MM.1S (cell line): Measurements from ENCODE around the gene LTO1.

Experiments used
- DNase-seq: peaks from one replicate; pipeline ENCODE4 v3.0.0-alpha.2; 2015
- H2AFZ ChIP-seq: fragments of 300-600 bp; sonication (generic); 2 replicates; pipeline ENCODE4 v1.6.0; 2016; ENCODE audit warnings: antibody characterized with exemption, low read length
- H3F3A ChIP-seq: fragments of 300-600 bp; sonication (generic); 2 replicates; pipeline ENCODE4 v1.6.1; 2016; ENCODE audit warnings: mild to moderate bottlenecking, antibody characterized with exemption, low read length, moderate library complexity, mixed read lengths; ENCODE audit not compliant: insufficient read depth
- H3K27ac ChIP-seq: fragments of 300-600 bp; sonication (generic); 2 replicates; pipeline ENCODE4 v1.5.1; 2016; ENCODE audit warnings: mild to moderate bottlenecking, low read length
- H3K27me3 ChIP-seq: fragments of 300-600 bp; sonication (generic); replicated peaks from 2 replicates; pipeline ENCODE4 v1.6.0; 2016; ENCODE audit warnings: low read length; ENCODE audit not compliant: insufficient read depth
- H3K36me3 ChIP-seq: fragments of 300-600 bp; sonication (generic); replicated peaks from 2 replicates; pipeline ENCODE4 v1.6.1; 2016; ENCODE audit warnings: mild to moderate bottlenecking, low read length, mixed read lengths; ENCODE audit not compliant: insufficient read depth
- H3K4me1 ChIP-seq: fragments of 300-600 bp; sonication (generic); 2 replicates; pipeline ENCODE4 v1.6.1; 2016; ENCODE audit warnings: low read length, mixed read lengths
- H3K4me2 ChIP-seq: fragments of 300-600 bp; sonication (generic); 2 replicates; pipeline ENCODE4 v1.6.0; 2016; ENCODE audit warnings: low read depth, low read length
- H3K4me3 ChIP-seq: fragments of 300-600 bp; sonication (generic); 2 replicates; pipeline ENCODE4 v1.5.1; 2016; ENCODE audit warnings: low read length, mixed read lengths
- H3K79me2 ChIP-seq: fragments of 300-600 bp; sonication (generic); 2 replicates; pipeline ENCODE4 v1.6.1; 2016; ENCODE audit warnings: mixed run types, low read length, mixed read lengths
- H3K9ac ChIP-seq: fragments of 300-600 bp; sonication (generic); 2 replicates; pipeline ENCODE4 v1.6.1; 2016; ENCODE audit warnings: low read length, mixed read lengths
- H3K9me2 ChIP-seq: fragments of 300-600 bp; sonication (generic); replicated peaks from 2 replicates; pipeline ENCODE4 v1.6.1; 2016; ENCODE audit warnings: mild to moderate bottlenecking, low read length, mixed read lengths; ENCODE audit not compliant: insufficient read depth
- H3K9me3 ChIP-seq: fragments of 300-600 bp; sonication (generic); replicated peaks from 2 replicates; pipeline ENCODE4 v1.6.1; 2016; ENCODE audit warnings: mild to moderate bottlenecking, low read length, mixed read lengths; ENCODE audit not compliant: insufficient read depth
- H4K20me1 ChIP-seq: fragments of 300-600 bp; sonication (generic); 2 replicates; pipeline ENCODE4 v1.6.1; 2016; ENCODE audit warnings: mild to moderate bottlenecking, low read length, moderate library complexity, mixed read lengths; ENCODE audit not compliant: insufficient read depth
- CTCF ChIP-seq: fragments of 300-600 bp; sonication (generic); IDR thresholded peaks from 2 replicates; pipeline ENCODE4 v1.5.1; 2016; ENCODE audit warnings: antibody characterized with exemption, low read length, mixed read lengths
- EZH2 ChIP-seq: fragments of 300-600 bp; sonication (generic); optimal IDR thresholded peaks from 2 replicates; pipeline ENCODE3; 2017; ENCODE audit warnings: low read depth, mild to moderate bottlenecking, antibody characterized with exemption, low read length, mixed read lengths
- EZH2phosphoT487 ChIP-seq: fragments of 300-600 bp; sonication (generic); IDR thresholded peaks from 2 replicates; pipeline ENCODE4 v1.6.1; 2018; ENCODE audit warnings: antibody characterized with exemption, low read length

The LTO1 gene

DNA sequence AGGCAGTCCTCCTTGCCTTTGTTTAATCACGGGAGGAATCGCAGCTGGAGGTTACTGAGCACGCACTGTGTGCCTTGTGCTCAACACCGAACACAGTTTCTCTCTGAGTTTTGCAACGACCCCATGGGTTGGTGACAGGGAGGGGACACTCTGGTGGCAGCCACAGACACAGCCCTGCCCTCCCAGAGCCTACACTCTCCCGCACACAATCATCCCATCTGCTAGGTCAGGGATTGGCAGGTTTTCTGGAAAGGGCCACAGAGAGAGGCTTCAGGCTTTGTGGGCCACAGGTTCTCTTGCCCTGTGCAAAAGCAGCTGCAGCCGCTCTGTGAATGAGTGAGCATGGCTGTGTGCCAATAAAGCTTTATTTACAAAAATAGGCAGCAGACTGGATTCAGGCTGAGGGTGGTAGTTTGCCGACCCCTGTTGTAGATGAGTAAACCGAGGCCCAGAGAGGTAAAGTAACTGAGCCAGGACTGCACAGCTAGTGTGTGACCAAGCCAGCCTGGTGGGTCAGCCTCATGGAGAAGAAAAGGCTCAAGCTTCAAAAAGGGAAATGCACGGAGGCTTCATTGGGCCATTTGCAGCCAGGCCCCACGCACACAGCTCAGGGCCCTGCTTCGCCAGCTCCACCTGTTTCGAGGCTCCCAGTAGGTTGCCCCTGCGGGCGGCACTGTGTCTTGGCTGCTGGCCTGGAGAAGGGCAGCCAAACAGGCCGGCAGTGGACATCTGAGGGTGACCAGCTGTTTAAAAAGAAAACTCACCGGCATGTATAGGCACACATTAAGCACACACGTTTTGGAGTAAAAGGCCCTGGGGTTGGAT is 16.3 kb downstream of the LTO1 start:
- Histone ChIP-seq H3K36me3 (no peaks in the 10 kb centered on the region), H3F3A (no peaks in the 10 kb centered on the region), H2AFZ (no peak overlapping the region), H3K4me2 (no peak overlapping the region), H3K9me2 (no peaks in the 10 kb centered on the region), H3K79me2 (no peaks in the 10 kb centered on the region), H3K4me1 (no peaks in the 10 kb centered on the region), H3K9ac (no peak overlapping the region), H3K27me3 (peaks cover 7% of the 10 kb centered on the region), H4K20me1 (no peaks in the 10 kb centered on the region), H3K27ac (no peak overlapping the region), H3K9me3 (no peaks in the 10 kb centered on the region), H3K4me3 (no peak overlapping the region)
- no peak for TF ChIP-seq CTCF
- no peak for TF ChIP-seq EZH2
- no peak for TF ChIP-seq EZH2phosphoT487
- DNase-seq = no peak

DNA sequence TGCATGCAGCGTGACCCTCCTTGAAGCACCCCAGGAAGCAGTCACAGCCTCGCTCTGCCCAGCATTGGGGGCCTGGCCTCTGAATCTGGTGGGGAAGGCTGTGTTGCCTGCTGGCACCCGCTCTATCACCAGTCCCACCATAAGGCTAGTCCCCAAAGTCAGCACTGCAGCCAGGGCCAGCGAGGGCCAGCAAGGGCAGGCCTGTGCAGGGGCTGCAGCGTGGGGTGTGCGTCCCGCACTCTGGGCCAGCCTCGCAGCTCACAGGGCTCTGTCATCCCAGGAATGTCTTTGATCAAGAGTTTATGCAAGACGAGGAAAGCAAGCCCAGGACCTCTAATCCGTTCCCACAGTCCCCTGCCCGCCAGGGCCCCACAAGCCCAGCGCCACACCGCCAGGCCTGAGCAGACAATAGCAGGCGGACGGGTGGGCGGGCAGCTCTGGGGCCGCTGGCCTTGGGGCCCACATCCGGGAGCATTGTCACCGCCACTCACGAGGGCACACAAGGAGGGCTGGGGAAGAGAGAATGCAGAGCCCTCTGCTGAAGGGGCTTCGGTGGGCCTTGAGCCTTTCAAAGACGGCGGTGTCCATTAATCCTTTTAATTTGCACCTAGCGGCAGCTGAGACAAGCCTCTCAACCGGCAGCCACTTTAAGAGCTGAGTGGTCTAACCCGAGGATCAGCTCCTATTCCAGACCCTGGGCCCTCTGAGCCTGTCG is 17.1 kb downstream of the LTO1 start:
- no peak for DNase-seq
- H3K9ac ChIP-seq = no peak overlapping the region
- H3K4me3 ChIP-seq = no peak overlapping the region
- no peaks in the 10 kb centered on the region for H3K4me1 ChIP-seq
- H2AFZ ChIP-seq = no peak overlapping the region
- no peak overlapping the region for H3K4me2 ChIP-seq
- no peak overlapping the region for H3K27ac ChIP-seq
- H3K27me3 ChIP-seq = peaks cover 7% of the 10 kb centered on the region
- H3F3A ChIP-seq = no peaks in the 10 kb centered on the region
- H3K36me3 ChIP-seq = no peaks in the 10 kb centered on the region
- H4K20me1 ChIP-seq = no peaks in the 10 kb centered on the region
- TF ChIP-seq CTCF (no peak), EZH2 (no peak), EZH2phosphoT487 (no peak)
- no peaks in the 10 kb centered on the region for H3K9me3 ChIP-seq
- H3K79me2 ChIP-seq = no peaks in the 10 kb centered on the region
- no peaks in the 10 kb centered on the region for H3K9me2 ChIP-seq

DNA sequence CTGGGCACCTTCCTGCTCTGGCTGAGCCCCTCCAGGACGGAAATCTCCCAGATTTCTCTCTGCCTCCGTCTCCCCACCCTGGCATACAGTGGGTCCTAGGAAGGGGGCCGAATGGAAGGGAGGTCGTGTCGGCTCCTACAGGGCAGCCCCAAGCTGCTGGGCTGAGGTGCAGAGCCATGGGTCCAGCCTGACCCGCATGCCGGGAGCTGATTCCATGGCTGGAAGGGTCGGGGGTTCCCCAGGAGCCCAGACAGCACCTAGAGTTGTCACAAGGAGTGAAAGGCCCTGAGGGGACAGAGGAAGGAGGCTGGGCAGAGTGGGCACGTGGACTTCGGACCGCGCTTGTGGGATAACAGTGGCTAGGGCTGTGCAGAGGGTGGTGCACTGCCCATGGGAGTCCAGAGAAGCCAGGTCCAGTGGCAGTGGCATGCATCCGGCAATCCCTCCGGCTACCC is 17.7 kb downstream of the LTO1 start:
- Histone ChIP-seq H2AFZ (no peak overlapping the region), H3K9me3 (no peaks in the 10 kb centered on the region), H3K9me2 (no peaks in the 10 kb centered on the region), H3K4me2 (no peak overlapping the region), H3K27me3 (peaks cover 7% of the 10 kb centered on the region), H3K36me3 (no peaks in the 10 kb centered on the region), H3K27ac (no peak overlapping the region), H3K4me3 (no peak overlapping the region), H3K4me1 (no peaks in the 10 kb centered on the region), H3F3A (no peaks in the 10 kb centered on the region), H3K79me2 (no peaks in the 10 kb centered on the region), H4K20me1 (no peaks in the 10 kb centered on the region), H3K9ac (no peak overlapping the region)
- TF ChIP-seq EZH2 (no peak), CTCF (no peak), EZH2phosphoT487 (no peak)
- DNase-seq = no peak
